K562 (cell line): ENCODE data around the gene PPIL6. TPM values are rescaled to one million over a fixed set of nuclear protein-coding genes. Genes with fewer than 3 reads are reported as not detected.

Source experiments
- CAMTA2 ChIP-seq: fragments of 250-450 bp; sonication (Bioruptor Pico); conservative IDR thresholded peaks from 2 replicates; pipeline ENCODE4 v1.5.1; 2022
- CEBPB ChIP-seq: fragments of 450-650 bp; IDR thresholded peaks from 2 replicates; pipeline ENCODE4 v1.6.1; 2016; ENCODE audit warnings: missing genetic modification characterization, missing compliant biosample characterization
- DEAF1 ChIP-seq: fragments of 450-650 bp; formaldehyde crosslinking; IDR thresholded peaks from 2 replicates; pipeline ENCODE4 v1.4.0; 2020; ENCODE audit warnings: mild to moderate bottlenecking, moderate library complexity
- E2F3 ChIP-seq: fragments of 250-450 bp; sonication (Bioruptor Pico); IDR thresholded peaks from 2 replicates; pipeline ENCODE4 v1.4.0; 2020; ENCODE audit warnings: mild to moderate bottlenecking
- ELF2 ChIP-seq: fragments of 250-450 bp; sonication (Bioruptor Pico); IDR thresholded peaks from 2 replicates; pipeline ENCODE4 v1.5.0; 2021; ENCODE audit warnings: mild to moderate bottlenecking
- FOXJ3 ChIP-seq: sonication (generic); formaldehyde crosslinking; IDR thresholded peaks from 2 replicates; pipeline ENCODE4 v1.4.0; 2020; ENCODE audit warnings: mild to moderate bottlenecking, missing genetic modification reagents
- MCM5 ChIP-seq: fragments of 450-650 bp; IDR thresholded peaks from 2 replicates; pipeline ENCODE4 v1.6.1; 2016; ENCODE audit warnings: low read depth
- NCOA2 ChIP-seq, 2 experiments: fragments of 450-650 bp; IDR thresholded peaks; 2 replicates each; pipeline ENCODE4 v1.6.1; 2018; ENCODE audit warnings: mild to moderate bottlenecking in 2 of 2, moderate library complexity in 1 of 2; ENCODE audit not compliant: partially characterized antibody in 2 of 2
- POLR2AphosphoS5 ChIP-seq: IDR thresholded peaks from 2 replicates; pipeline ENCODE4 v1.6.1; 2011; ENCODE audit warnings: mild to moderate bottlenecking, low read depth, low read length, moderate library complexity; ENCODE audit not compliant: control insufficient read depth, insufficient read depth
- SNIP1 ChIP-seq: fragments of 450-650 bp; IDR thresholded peaks from 2 replicates; pipeline ENCODE4 v1.7.1; 2017; ENCODE audit warnings: low read depth, mild to moderate bottlenecking
- SPI1 ChIP-seq: IDR thresholded peaks from 2 replicates; pipeline ENCODE4 v1.6.1; 2011; ENCODE audit warnings: low read depth, low read length, control low read depth, borderline replicate concordance
- SREBF1 ChIP-seq: fragments of 150-350 bp; IDR thresholded peaks from 2 replicates; pipeline ENCODE4 v1.6.1; 2014; ENCODE audit warnings: antibody characterized with exemption, low read depth, low read length, borderline replicate concordance
- ZFP1 ChIP-seq: fragments of 450-650 bp; formaldehyde crosslinking; IDR thresholded peaks from 2 replicates; pipeline ENCODE4 v1.4.0; 2020; ENCODE audit warnings: mild to moderate bottlenecking, mixed read lengths
- ZNF318 ChIP-seq, 2 experiments: fragments of 450-650 bp; IDR thresholded peaks; 2 replicates each; pipeline ENCODE4 v1.6.1; 2016; ENCODE audit warnings: mild to moderate bottlenecking in 2 of 2, borderline replicate concordance in 1 of 2, low read depth in 1 of 2, moderate library complexity in 1 of 2
- polyA plus RNA-seq, 8 experiments: library from polyadenylated mRNA; depleted of rRNA in 4 of 8; stranded (reverse) in 5 of 8; unstranded in 3 of 8; fragments of >200 nt; fragmentation: Nextera tagmentation in 2 of 8; fragmentation: Illumina TruSeq in 1 of 8; extraction: Ambion mirVana in 2 of 8; extraction: Trizol in 1 of 8; gene quantifications; 2 replicates each; pipeline versions ENCODE4 v1.2.1 to v1.2.3, GENCODE V29; 2011 to 2014; ENCODE audit warnings: inconsistent platforms in 1 of 8, missing spikeins in 1 of 8
- total RNA-seq, 7 experiments: library from RNA; depleted of rRNA in 6 of 7; stranded (reverse); fragments of >200 nt in 6 of 7; fragmentation: Illumina TruSeq in 2 of 7; extraction: Trizol in 2 of 7; gene quantifications; 2 replicates each; pipeline versions ENCODE4 v1.2.1 to v1.2.3, GENCODE V29; 2011 to 2021; ENCODE audit warnings: low replicate concordance in 1 of 7
- TF ChIP-seq, protein P1 (sequence below): fragments of 200-400 bp; formaldehyde crosslinking; IDR thresholded peaks from 2 replicates; pipeline ENCODE4 v1.6.1; 2017; ENCODE audit warnings: mild to moderate bottlenecking, low read depth, low read length, moderate library complexity

The PPIL6 gene
- total and polyA plus RNA-seq, 9 of the 15 experiments (the other 6 are each of a cell fraction or from before 2014, with no cell fraction given): 0.03 to 0.98 (median 0.41) TPM; not detected in 1

- TF ChIP-seq ZNF318 (IDR thresholded peaks at IDR 0.05; ENCODE audit: borderline replicate concordance in 1 of 2, low read depth in 1 of 2): peak in 1 of 2 experiments; percentile 56; a peak in 2 of 4 replicates
- TF ChIP-seq ZFP1 (CRISPR knock-in tag): no peak
- TF ChIP-seq, protein P1, sequence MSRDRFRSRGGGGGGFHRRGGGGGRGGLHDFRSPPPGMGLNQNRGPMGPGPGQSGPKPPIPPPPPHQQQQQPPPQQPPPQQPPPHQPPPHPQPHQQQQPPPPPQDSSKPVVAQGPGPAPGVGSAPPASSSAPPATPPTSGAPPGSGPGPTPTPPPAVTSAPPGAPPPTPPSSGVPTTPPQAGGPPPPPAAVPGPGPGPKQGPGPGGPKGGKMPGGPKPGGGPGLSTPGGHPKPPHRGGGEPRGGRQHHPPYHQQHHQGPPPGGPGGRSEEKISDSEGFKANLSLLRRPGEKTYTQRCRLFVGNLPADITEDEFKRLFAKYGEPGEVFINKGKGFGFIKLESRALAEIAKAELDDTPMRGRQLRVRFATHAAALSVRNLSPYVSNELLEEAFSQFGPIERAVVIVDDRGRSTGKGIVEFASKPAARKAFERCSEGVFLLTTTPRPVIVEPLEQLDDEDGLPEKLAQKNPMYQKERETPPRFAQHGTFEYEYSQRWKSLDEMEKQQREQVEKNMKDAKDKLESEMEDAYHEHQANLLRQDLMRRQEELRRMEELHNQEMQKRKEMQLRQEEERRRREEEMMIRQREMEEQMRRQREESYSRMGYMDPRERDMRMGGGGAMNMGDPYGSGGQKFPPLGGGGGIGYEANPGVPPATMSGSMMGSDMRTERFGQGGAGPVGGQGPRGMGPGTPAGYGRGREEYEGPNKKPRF: no peak
- TF ChIP-seq SNIP1: no peak
- TF ChIP-seq FOXJ3 (CRISPR knock-in tag): no peak
- TF ChIP-seq CAMTA2 (CRISPR knock-in tag): no peak
- no peak for TF ChIP-seq MCM5
- peak; percentile 67 for TF ChIP-seq CEBPB (tag)
- TF ChIP-seq SREBF1: peak; percentile 92; the same call in 1 of the 2 replicates
- 0 out of 2 replicates have a peak, but pooled peaks have one; percentile 62 for TF ChIP-seq ELF2
- TF ChIP-seq E2F3 (CRISPR knock-in tag): no peak
- TF ChIP-seq NCOA2 (IDR thresholded peaks at IDR 0.05; ENCODE audit: partially characterized antibody in 2 of 2): no peak
- peak; percentile 39; the same call in 1 of the 2 replicates for TF ChIP-seq DEAF1 (CRISPR knock-in tag)
- TF ChIP-seq POLR2AphosphoS5: 0 out of 2 replicates have a peak, but pooled peaks have one; percentile 16
- peak; percentile 80 for TF ChIP-seq SPI1
Observed at GRCh38 chr6:109382576-109383437, 57.6 kb downstream of the PPIL6 start (continued).
